Coronary artery (tissue), 2 donors: ENCODE measurements around the gene ADAMTS12.

Experiments used
- DNase-seq: peaks from one replicate; pipeline ENCODE4 v3.0.0-alpha.2; 2017; ENCODE audit warnings: low spot score
- H3K27ac ChIP-seq, 2 donors: fragments of 200-600 bp; sonication (generic); one replicate each; pipeline ENCODE4 v1.5.1; 2016 to 2019
- H3K4me3 ChIP-seq: fragments of 200-600 bp; sonication (generic); 2 replicates; pipeline ENCODE4 v1.5.1; 2016; ENCODE audit warnings: mild to moderate bottlenecking, moderate library complexity
- TF ChIP-seq, protein P1 (sequence below): fragments of 200-600 bp; sonication (generic); IDR thresholded peaks from one replicate; pipeline ENCODE4 v1.5.1; 2019; ENCODE audit warnings: antibody characterized with exemption

The ADAMTS12 gene

DNA sequence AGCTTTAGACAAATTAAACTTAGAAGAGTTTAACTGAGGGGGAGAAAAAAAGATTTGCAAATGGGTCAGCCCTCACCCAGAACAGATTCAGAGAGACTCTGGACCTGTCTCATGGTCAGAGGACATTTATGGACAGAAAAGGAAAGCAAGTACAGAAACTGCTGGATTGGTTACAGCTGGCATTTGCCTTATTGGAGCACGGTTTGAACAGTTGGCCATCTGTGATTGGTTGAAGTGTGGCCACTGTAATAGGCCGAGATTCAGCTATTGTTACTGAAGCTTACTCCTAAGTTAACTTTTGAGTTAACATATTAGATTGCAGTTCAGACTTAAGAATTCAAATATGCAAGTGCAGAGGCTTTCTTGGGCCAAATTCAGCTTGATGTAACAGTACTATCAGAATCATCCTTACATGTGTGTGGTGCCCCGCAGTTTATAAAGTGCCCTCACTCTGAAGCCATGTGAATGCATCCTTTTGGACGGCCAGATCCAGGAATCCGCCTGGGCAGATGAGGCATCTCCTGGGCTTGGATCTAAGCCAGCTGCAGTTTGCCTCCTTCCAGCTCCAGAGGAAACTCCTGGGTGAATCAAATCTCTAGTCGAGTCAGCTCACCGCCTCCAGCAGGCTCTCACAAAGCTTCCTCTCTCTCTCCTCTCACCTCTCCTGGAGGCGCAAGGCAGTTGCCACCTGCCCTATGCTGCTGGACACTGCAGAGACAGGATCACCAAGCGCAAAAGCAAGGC lies 165.2 kb downstream of the ADAMTS12 start:
- Histone ChIP-seq H3K27ac (peak overlapping the region in 1 of 2 donors; percentile 5), H3K4me3 (no peak overlapping the region)
- TF ChIP-seq, protein P1, sequence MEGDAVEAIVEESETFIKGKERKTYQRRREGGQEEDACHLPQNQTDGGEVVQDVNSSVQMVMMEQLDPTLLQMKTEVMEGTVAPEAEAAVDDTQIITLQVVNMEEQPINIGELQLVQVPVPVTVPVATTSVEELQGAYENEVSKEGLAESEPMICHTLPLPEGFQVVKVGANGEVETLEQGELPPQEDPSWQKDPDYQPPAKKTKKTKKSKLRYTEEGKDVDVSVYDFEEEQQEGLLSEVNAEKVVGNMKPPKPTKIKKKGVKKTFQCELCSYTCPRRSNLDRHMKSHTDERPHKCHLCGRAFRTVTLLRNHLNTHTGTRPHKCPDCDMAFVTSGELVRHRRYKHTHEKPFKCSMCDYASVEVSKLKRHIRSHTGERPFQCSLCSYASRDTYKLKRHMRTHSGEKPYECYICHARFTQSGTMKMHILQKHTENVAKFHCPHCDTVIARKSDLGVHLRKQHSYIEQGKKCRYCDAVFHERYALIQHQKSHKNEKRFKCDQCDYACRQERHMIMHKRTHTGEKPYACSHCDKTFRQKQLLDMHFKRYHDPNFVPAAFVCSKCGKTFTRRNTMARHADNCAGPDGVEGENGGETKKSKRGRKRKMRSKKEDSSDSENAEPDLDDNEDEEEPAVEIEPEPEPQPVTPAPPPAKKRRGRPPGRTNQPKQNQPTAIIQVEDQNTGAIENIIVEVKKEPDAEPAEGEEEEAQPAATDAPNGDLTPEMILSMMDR = no peak
- DNase-seq = no peak

GRCh38 chr5:33725806-33726205 lies 166.0 kb downstream of the ADAMTS12 start:
- H3K27ac ChIP-seq = no peak overlapping the region
- H3K4me3 ChIP-seq = no peak overlapping the region
- DNase-seq = no peak
- TF ChIP-seq, protein P1 = no peak

DNA sequence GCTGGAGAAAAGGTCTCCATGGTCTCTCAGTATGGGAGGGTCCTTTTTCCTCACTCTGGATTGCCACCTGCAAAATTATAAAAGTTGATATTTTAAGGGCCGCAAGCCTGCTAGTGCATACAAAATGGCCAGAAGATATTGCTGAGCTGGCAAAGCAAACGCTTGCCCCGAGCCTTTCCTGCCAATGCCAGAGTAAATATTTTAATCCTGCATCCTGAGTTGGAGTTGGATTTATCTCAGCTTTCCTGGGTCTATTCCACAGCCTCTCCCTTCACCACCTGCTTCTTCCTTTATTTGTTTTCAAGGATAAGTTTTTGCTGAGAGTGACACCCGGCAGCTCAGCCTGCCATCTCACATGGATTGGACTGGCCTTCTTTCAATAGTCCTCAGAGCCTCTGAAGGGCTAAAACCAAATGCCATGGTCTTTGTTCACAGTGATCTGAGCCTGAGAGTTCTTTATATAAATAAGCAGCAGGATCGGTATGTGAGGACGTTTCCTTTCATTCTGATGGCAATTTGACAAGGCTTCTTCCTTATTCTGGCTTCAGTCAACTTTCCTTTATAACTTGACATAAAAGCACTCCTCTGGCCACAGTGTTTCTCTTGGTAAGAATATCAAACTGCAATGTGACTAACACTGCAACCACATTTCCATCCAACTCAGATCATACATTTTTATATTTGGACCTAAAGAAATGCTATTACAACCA lies 170.1 kb downstream of the ADAMTS12 start:
- H3K4me3 ChIP-seq = no peak overlapping the region
- no peak for DNase-seq
- no peak overlapping the region for H3K27ac ChIP-seq
- TF ChIP-seq, protein P1 = no peak

DNA sequence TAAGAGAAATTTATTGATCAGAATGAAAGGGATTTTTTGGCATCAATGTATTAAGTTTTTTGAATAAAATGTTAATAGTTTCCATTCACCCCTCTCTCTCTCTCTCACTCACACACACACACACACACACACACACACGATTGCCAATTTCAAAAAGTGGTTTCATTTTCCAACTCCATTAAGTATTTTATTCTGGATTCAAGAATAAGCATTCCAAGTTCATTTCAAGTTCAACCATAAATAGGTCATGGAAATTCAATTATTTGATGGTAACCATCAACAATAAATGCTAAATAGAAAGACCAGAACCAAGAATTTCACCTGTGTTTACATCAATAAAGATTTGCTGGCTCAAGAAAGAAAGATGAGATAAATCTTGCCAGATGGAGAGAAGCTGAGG lies 171.6 kb downstream of the ADAMTS12 start:
- H3K4me3 ChIP-seq = no peak overlapping the region
- no peak overlapping the region for H3K27ac ChIP-seq
- TF ChIP-seq, protein P1 = no peak
- DNase-seq = no peak

GRCh38 chr5:33719769-33720168 lies 172.0 kb downstream of the ADAMTS12 start:
- no peak for DNase-seq
- TF ChIP-seq, protein P1 = no peak
- H3K27ac ChIP-seq = no peak overlapping the region
- no peak overlapping the region for H3K4me3 ChIP-seq

DNA sequence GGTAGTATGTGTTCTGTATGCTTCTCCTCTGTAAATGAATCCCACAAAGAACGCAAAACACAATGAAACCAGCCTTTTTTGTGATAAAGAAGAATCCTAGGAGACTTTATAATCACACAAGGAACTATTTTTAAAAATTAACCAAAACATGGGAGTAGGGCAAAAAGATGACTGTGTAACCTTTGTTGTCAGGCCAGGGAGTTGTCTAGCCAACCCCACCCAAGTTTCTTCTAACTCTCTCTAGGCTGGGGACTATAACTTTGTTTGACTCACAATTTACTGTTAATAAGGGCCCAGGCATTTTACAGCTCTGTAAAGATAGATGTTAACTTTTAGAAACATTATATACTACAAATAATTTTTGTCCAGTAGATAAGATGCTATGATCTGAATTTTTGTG lies 176.1 kb downstream of the ADAMTS12 start:
- H3K27ac ChIP-seq = no peak overlapping the region
- DNase-seq = no peak
- no peak overlapping the region for H3K4me3 ChIP-seq
- TF ChIP-seq, protein P1 = no peak
